GM12865 (cell line): ENCODE data around the gene PLET1.

Source experiments
- DNase-seq: peaks from one replicate; pipeline ENCODE4 v3.0.0; 2010; ENCODE audit warnings: low read depth
- H3K4me3 ChIP-seq: 2 replicates; pipeline ENCODE4 v1.5.1; 2011; ENCODE audit warnings: mild to moderate bottlenecking, low read depth, low read length, control low read depth
- CTCF ChIP-seq: IDR thresholded peaks from 2 replicates; pipeline ENCODE4 v1.5.1; 2011; ENCODE audit warnings: low read length, control low read depth, low read depth, inconsistent platforms; ENCODE audit not compliant: insufficient read depth; ENCODE audit errors: missing control alignments

The PLET1 gene, protein sequence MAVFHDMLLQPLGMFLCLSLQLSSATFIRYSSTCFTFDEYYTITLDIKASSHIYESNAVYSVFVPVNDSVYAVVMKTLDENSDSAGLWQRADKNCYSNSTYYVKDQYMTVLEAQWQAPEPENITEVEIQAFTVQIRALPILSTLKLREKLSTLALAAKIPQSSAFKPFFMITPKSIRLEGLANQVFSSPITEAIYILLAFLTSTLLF

GRCh38 chr11:112260490-112260889 lies at the start of gene PLET1:
Gene PLET1, minus strand, starts transcription at chr11:112260860. Its CDS starts 271 bp downstream, at chr11:112260589.
- no peak for DNase-seq
- no peak for TF ChIP-seq CTCF
- no peak within 1 kb of the TSS for H3K4me3 ChIP-seq

- no peak for TF ChIP-seq CTCF
- no peak overlapping the region for H3K4me3 ChIP-seq
- no peak for DNase-seq
Observed at GRCh38 chr11:112310419-112310818, 49.8 kb upstream of the PLET1 start.

DNA sequence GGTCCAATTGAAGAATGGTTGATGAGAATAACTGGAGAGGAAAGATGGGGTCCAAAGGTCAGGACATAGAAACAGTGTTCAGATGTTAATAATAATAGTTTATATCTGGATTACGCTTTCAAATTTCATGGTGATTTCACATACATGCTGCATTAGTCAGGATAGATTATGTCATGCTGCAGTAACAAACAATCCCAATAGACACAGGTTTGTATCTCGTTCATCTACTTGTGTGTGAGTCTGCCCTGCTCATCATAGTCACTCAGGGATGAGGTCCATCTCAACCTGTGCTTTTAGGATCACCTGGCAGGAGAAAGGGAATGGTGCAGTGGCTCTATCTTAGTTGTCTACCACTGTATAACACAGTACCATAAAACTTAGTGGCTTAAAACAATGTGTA lies 48.0 kb upstream of the PLET1 start:
- H3K4me3 ChIP-seq = no peak overlapping the region
- no peak for TF ChIP-seq CTCF
- DNase-seq = no peak

- no peak for DNase-seq
- H3K4me3 ChIP-seq = no peak overlapping the region
- TF ChIP-seq CTCF = no peak
Observed at GRCh38 chr11:112307616-112308015, 47.0 kb upstream of the PLET1 start.

DNA sequence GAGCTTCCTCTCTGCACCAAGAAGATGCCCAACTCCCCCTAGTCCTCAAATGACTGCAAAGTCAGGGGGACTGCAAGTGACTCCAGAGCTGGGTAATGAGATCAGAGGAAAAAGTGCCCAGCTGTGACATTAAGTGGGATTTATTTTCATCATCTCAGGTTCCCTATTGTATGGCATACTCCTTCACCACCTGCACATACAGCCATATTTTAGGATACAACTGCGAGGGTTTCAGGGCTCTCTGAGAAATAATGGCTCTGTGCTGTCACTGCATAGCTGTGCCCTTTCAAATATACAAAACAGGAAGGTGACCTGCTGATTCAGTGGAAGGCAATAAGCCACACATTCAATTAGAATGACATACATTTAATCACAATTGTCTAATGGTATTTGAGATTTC lies 45.6 kb upstream of the PLET1 start:
- no peak for TF ChIP-seq CTCF
- no peak for DNase-seq
- no peak overlapping the region for H3K4me3 ChIP-seq

DNA sequence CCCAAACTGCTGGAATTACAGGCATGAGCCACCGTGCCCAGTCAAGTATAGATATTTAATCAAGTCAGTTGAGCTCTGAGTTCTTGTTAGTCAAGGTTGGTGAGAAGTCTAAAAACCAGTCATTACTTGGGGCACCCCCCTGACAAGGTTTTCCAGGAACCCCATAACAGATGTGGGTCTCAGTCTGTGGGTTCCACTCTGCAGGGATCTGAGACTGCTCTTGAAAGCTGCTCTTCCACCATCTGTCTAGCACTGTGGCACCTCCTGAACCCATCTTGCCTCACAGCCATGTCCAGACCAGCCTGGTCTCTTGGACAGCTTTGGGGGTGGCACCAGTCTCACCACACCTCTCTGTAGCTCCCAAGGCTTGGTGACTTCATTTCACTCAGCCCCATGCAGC lies 44.3 kb upstream of the PLET1 start:
- no peak for DNase-seq
- no peak for TF ChIP-seq CTCF
- no peak overlapping the region for H3K4me3 ChIP-seq

DNA sequence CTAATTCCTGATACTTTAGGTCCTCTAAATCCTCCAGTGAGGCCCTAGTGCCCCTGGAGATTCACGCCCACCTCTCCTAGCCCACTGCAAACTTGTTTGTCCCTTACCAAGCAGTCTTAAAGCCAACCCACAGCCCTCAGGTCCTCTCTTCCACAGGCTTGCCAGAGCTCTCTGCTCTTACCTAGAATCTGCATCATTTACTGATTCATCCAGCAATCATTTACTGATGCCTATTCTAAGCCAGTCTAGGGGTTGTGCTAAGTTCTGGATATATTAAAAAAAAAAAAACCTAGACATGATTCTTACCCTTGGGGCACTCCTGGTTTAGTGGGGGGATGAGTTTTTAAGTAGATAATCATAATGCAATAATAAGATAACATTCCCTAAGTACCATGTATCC lies 43.0 kb upstream of the PLET1 start:
- no peak overlapping the region for H3K4me3 ChIP-seq
- TF ChIP-seq CTCF = no peak
- DNase-seq = no peak
